ENCODE results near the gene PTPN23. TPM values are rescaled to one million over a fixed set of nuclear protein-coding genes. Genes with fewer than 3 reads are reported as not detected.

PTPN23 gene
- total and polyA plus RNA-seq, 2 of the 8 experiments (the other 6 are each of a cell fraction or from before 2014, with no cell fraction given), result 2.9 to 46.7 TPM

- TF ChIP-seq, protein P1, sequence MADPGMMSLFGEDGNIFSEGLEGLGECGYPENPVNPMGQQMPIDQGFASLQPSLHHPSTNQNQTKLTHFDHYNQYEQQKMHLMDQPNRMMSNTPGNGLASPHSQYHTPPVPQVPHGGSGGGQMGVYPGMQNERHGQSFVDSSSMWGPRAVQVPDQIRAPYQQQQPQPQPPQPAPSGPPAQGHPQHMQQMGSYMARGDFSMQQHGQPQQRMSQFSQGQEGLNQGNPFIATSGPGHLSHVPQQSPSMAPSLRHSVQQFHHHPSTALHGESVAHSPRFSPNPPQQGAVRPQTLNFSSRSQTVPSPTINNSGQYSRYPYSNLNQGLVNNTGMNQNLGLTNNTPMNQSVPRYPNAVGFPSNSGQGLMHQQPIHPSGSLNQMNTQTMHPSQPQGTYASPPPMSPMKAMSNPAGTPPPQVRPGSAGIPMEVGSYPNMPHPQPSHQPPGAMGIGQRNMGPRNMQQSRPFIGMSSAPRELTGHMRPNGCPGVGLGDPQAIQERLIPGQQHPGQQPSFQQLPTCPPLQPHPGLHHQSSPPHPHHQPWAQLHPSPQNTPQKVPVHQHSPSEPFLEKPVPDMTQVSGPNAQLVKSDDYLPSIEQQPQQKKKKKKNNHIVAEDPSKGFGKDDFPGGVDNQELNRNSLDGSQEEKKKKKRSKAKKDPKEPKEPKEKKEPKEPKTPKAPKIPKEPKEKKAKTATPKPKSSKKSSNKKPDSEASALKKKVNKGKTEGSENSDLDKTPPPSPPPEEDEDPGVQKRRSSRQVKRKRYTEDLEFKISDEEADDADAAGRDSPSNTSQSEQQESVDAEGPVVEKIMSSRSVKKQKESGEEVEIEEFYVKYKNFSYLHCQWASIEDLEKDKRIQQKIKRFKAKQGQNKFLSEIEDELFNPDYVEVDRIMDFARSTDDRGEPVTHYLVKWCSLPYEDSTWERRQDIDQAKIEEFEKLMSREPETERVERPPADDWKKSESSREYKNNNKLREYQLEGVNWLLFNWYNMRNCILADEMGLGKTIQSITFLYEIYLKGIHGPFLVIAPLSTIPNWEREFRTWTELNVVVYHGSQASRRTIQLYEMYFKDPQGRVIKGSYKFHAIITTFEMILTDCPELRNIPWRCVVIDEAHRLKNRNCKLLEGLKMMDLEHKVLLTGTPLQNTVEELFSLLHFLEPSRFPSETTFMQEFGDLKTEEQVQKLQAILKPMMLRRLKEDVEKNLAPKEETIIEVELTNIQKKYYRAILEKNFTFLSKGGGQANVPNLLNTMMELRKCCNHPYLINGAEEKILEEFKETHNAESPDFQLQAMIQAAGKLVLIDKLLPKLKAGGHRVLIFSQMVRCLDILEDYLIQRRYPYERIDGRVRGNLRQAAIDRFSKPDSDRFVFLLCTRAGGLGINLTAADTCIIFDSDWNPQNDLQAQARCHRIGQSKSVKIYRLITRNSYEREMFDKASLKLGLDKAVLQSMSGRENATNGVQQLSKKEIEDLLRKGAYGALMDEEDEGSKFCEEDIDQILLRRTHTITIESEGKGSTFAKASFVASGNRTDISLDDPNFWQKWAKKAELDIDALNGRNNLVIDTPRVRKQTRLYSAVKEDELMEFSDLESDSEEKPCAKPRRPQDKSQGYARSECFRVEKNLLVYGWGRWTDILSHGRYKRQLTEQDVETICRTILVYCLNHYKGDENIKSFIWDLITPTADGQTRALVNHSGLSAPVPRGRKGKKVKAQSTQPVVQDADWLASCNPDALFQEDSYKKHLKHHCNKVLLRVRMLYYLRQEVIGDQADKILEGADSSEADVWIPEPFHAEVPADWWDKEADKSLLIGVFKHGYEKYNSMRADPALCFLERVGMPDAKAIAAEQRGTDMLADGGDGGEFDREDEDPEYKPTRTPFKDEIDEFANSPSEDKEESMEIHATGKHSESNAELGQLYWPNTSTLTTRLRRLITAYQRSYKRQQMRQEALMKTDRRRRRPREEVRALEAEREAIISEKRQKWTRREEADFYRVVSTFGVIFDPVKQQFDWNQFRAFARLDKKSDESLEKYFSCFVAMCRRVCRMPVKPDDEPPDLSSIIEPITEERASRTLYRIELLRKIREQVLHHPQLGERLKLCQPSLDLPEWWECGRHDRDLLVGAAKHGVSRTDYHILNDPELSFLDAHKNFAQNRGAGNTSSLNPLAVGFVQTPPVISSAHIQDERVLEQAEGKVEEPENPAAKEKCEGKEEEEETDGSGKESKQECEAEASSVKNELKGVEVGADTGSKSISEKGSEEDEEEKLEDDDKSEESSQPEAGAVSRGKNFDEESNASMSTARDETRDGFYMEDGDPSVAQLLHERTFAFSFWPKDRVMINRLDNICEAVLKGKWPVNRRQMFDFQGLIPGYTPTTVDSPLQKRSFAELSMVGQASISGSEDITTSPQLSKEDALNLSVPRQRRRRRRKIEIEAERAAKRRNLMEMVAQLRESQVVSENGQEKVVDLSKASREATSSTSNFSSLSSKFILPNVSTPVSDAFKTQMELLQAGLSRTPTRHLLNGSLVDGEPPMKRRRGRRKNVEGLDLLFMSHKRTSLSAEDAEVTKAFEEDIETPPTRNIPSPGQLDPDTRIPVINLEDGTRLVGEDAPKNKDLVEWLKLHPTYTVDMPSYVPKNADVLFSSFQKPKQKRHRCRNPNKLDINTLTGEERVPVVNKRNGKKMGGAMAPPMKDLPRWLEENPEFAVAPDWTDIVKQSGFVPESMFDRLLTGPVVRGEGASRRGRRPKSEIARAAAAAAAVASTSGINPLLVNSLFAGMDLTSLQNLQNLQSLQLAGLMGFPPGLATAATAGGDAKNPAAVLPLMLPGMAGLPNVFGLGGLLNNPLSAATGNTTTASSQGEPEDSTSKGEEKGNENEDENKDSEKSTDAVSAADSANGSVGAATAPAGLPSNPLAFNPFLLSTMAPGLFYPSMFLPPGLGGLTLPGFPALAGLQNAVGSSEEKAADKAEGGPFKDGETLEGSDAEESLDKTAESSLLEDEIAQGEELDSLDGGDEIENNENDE (IDR thresholded peaks at IDR 0.05; ENCODE audit: insufficient replicate concordance, low read length), result no peak
- no peak for TF ChIP-seq RXRA (IDR thresholded peaks at IDR 0.05; ENCODE audit: insufficient read depth, low read depth, low read length)
- TF ChIP-seq CHD1 (IDR thresholded peaks at IDR 0.05; ENCODE audit: low read depth, low read length), result no peak
Measured at GRCh38 chr3:47410801-47411646, 30.2 kb downstream of the PTPN23 start (continued).
